NB4 (cell line): ENCODE results near the gene INAVA.
"Not testable (repeated sequence)": the region's sequence is repeated elsewhere in the genome, so short reads cannot be mapped to it uniquely, and the experiment has no call there.

Experiments used
- DNase-seq: peaks from one replicate; pipeline ENCODE4 v3.0.0; 2010; ENCODE audit warnings: low read depth
- H3K4me3 ChIP-seq: one replicate; pipeline ENCODE4 v1.5.1; 2011; ENCODE audit warnings: mild to moderate bottlenecking, low read depth, low read length, moderate library complexity
- CTCF ChIP-seq: IDR thresholded peaks from one replicate; pipeline ENCODE4 v1.5.1; 2012; ENCODE audit warnings: low read depth, low read length
- MAX ChIP-seq: IDR thresholded peaks from 2 replicates; pipeline ENCODE4 v1.6.1; 2011; ENCODE audit warnings: low read depth, low read length
- MYC ChIP-seq: IDR thresholded peaks from 2 replicates; pipeline ENCODE4 v1.6.1; 2011; ENCODE audit warnings: low read depth, low read length
- POLR2A ChIP-seq: IDR thresholded peaks from 2 replicates; pipeline ENCODE4 v1.6.1; 2011; ENCODE audit warnings: mild to moderate bottlenecking; ENCODE audit not compliant: insufficient read length; ENCODE audit errors: extremely low read depth

Gene INAVA

GRCh38 chr1:200909757-200910239 lies 15.1 kb downstream of the INAVA start:
- H3K4me3 ChIP-seq, result no peak overlapping the region
- TF ChIP-seq MYC (no peak), CTCF (no peak), MAX (no peak), POLR2A (no peak)
- no peak for DNase-seq

- no peak overlapping the region for H3K4me3 ChIP-seq
- TF ChIP-seq CTCF (no peak), POLR2A (no peak), MAX (no peak), MYC (no peak)
- no peak for DNase-seq
Observed at GRCh38 chr1:200911361-200911760, 16.7 kb downstream of the INAVA start.

- H3K4me3 ChIP-seq, DNase-seq: not testable (repeated sequence)
Observed at GRCh38 chr1:200911936-200912335, 17.2 kb downstream of the INAVA start.

GRCh38 chr1:200912737-200913407 lies 18.2 kb downstream of the INAVA start:
- H3K4me3 ChIP-seq, result no peak overlapping the region
- TF ChIP-seq POLR2A, result no peak
- TF ChIP-seq CTCF, result no peak
- TF ChIP-seq MYC, result no peak
- TF ChIP-seq MAX, result no peak
- DNase-seq, result no peak

- no peak for DNase-seq
- H3K4me3 ChIP-seq, result no peak overlapping the region
- TF ChIP-seq CTCF (peak; percentile 15), POLR2A (no peak)
Observed at GRCh38 chr1:200916152-200916551, 21.5 kb downstream of the INAVA start.

GRCh38 chr1:200916681-200917080 lies 22.0 kb downstream of the INAVA start:
- H3K4me3 ChIP-seq, result no peak overlapping the region
- no peak for TF ChIP-seq POLR2A
- TF ChIP-seq CTCF, result no peak
- TF ChIP-seq MYC, result no peak
- no peak for TF ChIP-seq MAX
- no peak for DNase-seq
